Endothelial cell of umbilical vein (primary cell): Measurements from ENCODE around the gene ANO6. TPM values are rescaled to one million over a fixed set of nuclear protein-coding genes. Genes with fewer than 3 reads are reported as not detected.

Source experiments
- BruUV-seq: library from RNA; stranded (reverse); fragments of 400-500 nt; replicated peaks from 2 replicates; lab custom pipeline; 2021; lab: Mats Ljungman, UMichigan
- CTCF ChIA-PET: fragments of 300-600, 350-600 bp; sonication (Branson Sonifier 250); formaldehyde crosslinking; loops from one replicate; lab custom pipeline; 2021; ENCODE audit warnings: antibody characterized with exemption, inconsistent platforms; lab: Charles Lee
- POLR2A ChIA-PET: fragments of 300-600, 350-600 bp; sonication (Branson Sonifier 250); formaldehyde crosslinking; loops from one replicate; lab custom pipeline; 2021; ENCODE audit warnings: antibody characterized with exemption, inconsistent platforms; lab: Charles Lee
- DNase-seq: peaks from one replicate; pipeline ENCODE4 v3.0.0-alpha.2; 2011; ENCODE audit warnings: low read depth, low spot score
- FAIRE-seq: peaks from 2 replicates; lab custom pipeline; 2011; peaks lifted over from hg19 to GRCh38; lab: Jason Lieb, UNC
- H2AFZ ChIP-seq: 2 replicates; pipeline ENCODE4 v1.6.0; 2012; ENCODE audit warnings: low read depth, low read length, control low read depth, inconsistent platforms
- H3K27ac ChIP-seq: 2 replicates; pipeline ENCODE4 v1.5.1; 2011; ENCODE audit warnings: low read depth, mild to moderate bottlenecking, control low read depth, low read length, moderate library complexity; ENCODE audit not compliant: insufficient read depth
- H3K27me3 ChIP-seq, 2 experiments: 2 replicates each; pipeline versions ENCODE4 v1.6.0 to v1.6.1; 2011; ENCODE audit warnings: low read length in 2 of 2, mixed read lengths in 1 of 2; ENCODE audit not compliant: control insufficient read depth in 2 of 2, insufficient read depth in 2 of 2
- H3K36me3 ChIP-seq, 2 experiments: 2 replicates in 1 of 2; 3 replicates in 1 of 2; pipeline ENCODE4 v1.5.1; 2011; ENCODE audit warnings: low read length in 2 of 2, mild to moderate bottlenecking in 1 of 2, moderate library complexity in 1 of 2; ENCODE audit not compliant: control insufficient read depth in 2 of 2, insufficient read depth in 2 of 2; ENCODE audit errors: extremely low read depth in 1 of 2
- H3K4me1 ChIP-seq: 3 replicates; pipeline ENCODE4 v1.5.1; 2011; ENCODE audit warnings: mild to moderate bottlenecking, low read length; ENCODE audit not compliant: control insufficient read depth, insufficient read depth; ENCODE audit errors: extremely low read depth
- H3K4me2 ChIP-seq: 2 replicates; pipeline ENCODE4 v1.6.1; 2011; ENCODE audit warnings: low read length, control low read depth, mixed read lengths; ENCODE audit not compliant: insufficient read depth
- H3K4me3 ChIP-seq, 3 experiments: fragments of 200-600 bp in 1 of 3; sonication (generic), shearing (Covaris generic) in 1 of 3; replicated peaks in 1 of 3; 2 replicates each; pipeline ENCODE4 v1.5.1; 2011 to 2016; ENCODE audit warnings: control low read depth in 3 of 3, low read length in 3 of 3, mild to moderate bottlenecking in 2 of 3, inconsistent platforms in 1 of 3, low read depth in 1 of 3, moderate library complexity in 1 of 3; ENCODE audit not compliant: insufficient read depth in 1 of 3
- H3K79me2 ChIP-seq: 2 replicates; pipeline ENCODE4 v1.6.0; 2012; ENCODE audit warnings: low read length, inconsistent platforms; ENCODE audit not compliant: control insufficient read depth, insufficient read depth
- H3K9ac ChIP-seq: replicated peaks from 2 replicates; pipeline ENCODE3; 2011; ENCODE audit warnings: low read length, control low read depth; ENCODE audit not compliant: insufficient read depth; ENCODE audit errors: extremely low read depth
- H3K9me1 ChIP-seq: replicated peaks from 3 replicates; pipeline ENCODE4 v1.6.0; 2011; ENCODE audit warnings: mild to moderate bottlenecking, low read length; ENCODE audit not compliant: control insufficient read depth, insufficient read depth; ENCODE audit errors: extremely low read depth
- H3K9me3 ChIP-seq: replicated peaks from 2 replicates; pipeline ENCODE4 v1.5.1; 2012; ENCODE audit warnings: low read length, inconsistent platforms; ENCODE audit not compliant: control insufficient read depth, insufficient read depth
- H4K20me1 ChIP-seq: replicated peaks from 2 replicates; pipeline ENCODE3; 2011; ENCODE audit warnings: mild to moderate bottlenecking, low read length; ENCODE audit not compliant: control insufficient read depth, insufficient read depth; ENCODE audit errors: extremely low read depth
- CTCF ChIP-seq, 2 donors: IDR thresholded peaks; 1 replicate in 1 of 2; 2 replicates in 1 of 2; pipeline ENCODE4 v1.5.1; 2011; ENCODE audit warnings: low read length in 2 of 2, mild to moderate bottlenecking in 2 of 2, moderate library complexity in 2 of 2, control low read depth in 1 of 2, inconsistent platforms in 1 of 2, low read depth in 1 of 2; ENCODE audit not compliant: insufficient read depth in 1 of 2; ENCODE audit errors: extremely low read depth in 1 of 2
- EZH2 ChIP-seq: IDR thresholded peaks from 2 replicates; pipeline ENCODE4 v1.6.1; 2012; ENCODE audit warnings: borderline replicate concordance, low read depth, mild to moderate bottlenecking, moderate library complexity, low read length, inconsistent platforms; ENCODE audit not compliant: severe bottlenecking
- FOS ChIP-seq: IDR thresholded peaks from 2 replicates; pipeline ENCODE4 v1.6.1; 2011; ENCODE audit warnings: mild to moderate bottlenecking, low read length, moderate library complexity, borderline replicate concordance; ENCODE audit not compliant: insufficient read depth
- GATA2 ChIP-seq: IDR thresholded peaks from 2 replicates; pipeline ENCODE4 v1.7.0; 2011; ENCODE audit warnings: low read depth, mild to moderate bottlenecking, moderate library complexity, mixed read lengths, low read length; ENCODE audit not compliant: insufficient read length, insufficient read depth
- JUN ChIP-seq: IDR thresholded peaks from 2 replicates; pipeline ENCODE4 v1.6.1; 2011; ENCODE audit warnings: borderline replicate concordance, low read depth; ENCODE audit not compliant: insufficient read length, insufficient read depth
- MYC ChIP-seq: IDR thresholded peaks from one replicate; pipeline ENCODE4 v1.6.1; 2011; ENCODE audit warnings: mild to moderate bottlenecking, low read depth, low read length
- POLR2A ChIP-seq: IDR thresholded peaks from 2 replicates; pipeline ENCODE4 v1.6.1; 2012; ENCODE audit warnings: low read depth, mild to moderate bottlenecking, control low read depth, low read length
- POLR2AphosphoS5 ChIP-seq: IDR thresholded peaks from 2 replicates; pipeline ENCODE4 v1.6.1; 2012; ENCODE audit warnings: low read depth, mild to moderate bottlenecking, control low read depth, low read length, moderate library complexity; ENCODE audit not compliant: insufficient read depth
- dilution Hi-C: fragments of 300-500 bp; cut with MboI; formaldehyde crosslinking; loops from one replicate; pipeline ENCODE4 v1.15.0; 2019; ENCODE audit warnings: low sequenced_read_pairs; ENCODE audit not compliant: extremely low pct_ligation_motif_present
- intact Hi-C: fragments of 100-400 bp; cut with micrococcal nuclease; formaldehyde crosslinking; loops from one replicate; pipeline ENCODE4 v1.10.0; 2022
- polyA plus RNA-seq, 4 experiments: library from polyadenylated mRNA; depleted of rRNA in 3 of 4; stranded (reverse) in 3 of 4; unstranded in 1 of 4; fragments of >200 nt; gene quantifications; 2 replicates each; pipeline versions ENCODE4 v1.2.1 to v1.2.3, GENCODE V29; 2011 to 2012; ENCODE audit warnings: missing spikeins in 1 of 4
- total RNA-seq: library from RNA; stranded (reverse); gene quantifications from 2 replicates; pipeline ENCODE4 v1.2.3, GENCODE V29; 2021
- TF ChIP-seq, protein P1 (sequence below): IDR thresholded peaks from 2 replicates; pipeline ENCODE4 v1.6.1; 2011; ENCODE audit not compliant: insufficient read depth, insufficient read length

ANO6 gene
- total and polyA plus RNA-seq, 2 donors (not counting 3 experiments of a cell fraction or from before 2014, with no cell fraction given) = 21.3 to 67.6 TPM

- TF ChIP-seq JUN = no peak
- no peak for TF ChIP-seq CTCF (IDR thresholded peaks at IDR 0.05; ENCODE audit: extremely low read depth in 1 of 2, insufficient read depth in 1 of 2, low read depth in 1 of 2, low read length in 2 of 2)
- no peak for TF ChIP-seq POLR2AphosphoS5
- no peak for TF ChIP-seq EZH2
- TF ChIP-seq GATA2 = no peak
- TF ChIP-seq, protein P1, sequence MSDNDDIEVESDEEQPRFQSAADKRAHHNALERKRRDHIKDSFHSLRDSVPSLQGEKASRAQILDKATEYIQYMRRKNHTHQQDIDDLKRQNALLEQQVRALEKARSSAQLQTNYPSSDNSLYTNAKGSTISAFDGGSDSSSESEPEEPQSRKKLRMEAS = no peak
- TF ChIP-seq MYC = no peak
- TF ChIP-seq FOS = no peak
- TF ChIP-seq POLR2A = no peak
- Histone ChIP-seq H3K9ac (no peak overlapping the region), H3K9me3 (no peaks in the 10 kb centered on the region), H3K27ac (no peak overlapping the region), H2AFZ (no peak overlapping the region), H3K4me2 (no peak overlapping the region), H3K79me2 (no peaks in the 10 kb centered on the region), H3K36me3 (peaks cover 9 to 14% of the 10 kb centered on the region in 2 experiments), H3K4me1 (no peaks in the 10 kb centered on the region), H3K4me3 (no peak overlapping the region), H3K9me1 (no peaks in the 10 kb centered on the region), H4K20me1 (no peaks in the 10 kb centered on the region), H3K27me3 (no peaks in the 10 kb centered on the region)
- intact Hi-C loops = no loop called here
- FAIRE-seq = no peak
- no peak for DNase-seq
- BruUV-seq = no TSS peak
- ChIA-PET POLR2A (no interaction called here), CTCF (no interaction called here)
- dilution Hi-C loops = no loop called here
Observed at GRCh38 chr12:45427042-45427441, 211.1 kb downstream of the ANO6 start.
